PC-9 (cell line): ENCODE results near the gene ABCA7. TPM values are rescaled to one million over a fixed set of nuclear protein-coding genes. Genes with fewer than 3 reads are reported as not detected.

Experiments
- BruUV-seq: library from RNA; stranded (reverse); fragments of 400-500 nt; replicated peaks from 2 replicates; lab custom pipeline; 2021; lab: Mats Ljungman, UMichigan
- CTCF ChIA-PET: fragments of 300-600 bp; sonication (Branson Sonifier 250); formaldehyde crosslinking; loops from one replicate; lab custom pipeline; 2022; ENCODE audit warnings: antibody characterized with exemption; lab: Charles Lee
- POLR2A ChIA-PET: fragments of 300-600 bp; sonication (Branson Sonifier 250); formaldehyde crosslinking; loops from one replicate; lab custom pipeline; 2022; ENCODE audit warnings: antibody characterized with exemption; ENCODE audit not compliant: unreplicated experiment; lab: Charles Lee
- DNase-seq, 2 experiments: peaks; one replicate each; pipeline versions ENCODE4 v3.0.0 to v3.0.0-alpha.2; 2015 to 2022; ENCODE audit warnings: mixed read lengths in 1 of 2
- H2AFZ ChIP-seq: fragments of 200-600 bp; sonication (generic); 2 replicates; pipeline ENCODE4 v1.8.1; 2017; ENCODE audit warnings: antibody characterized with exemption
- H3F3A ChIP-seq: fragments of 200-600 bp; sonication (generic); 2 replicates; pipeline ENCODE4 v1.8.1; 2017; ENCODE audit warnings: antibody characterized with exemption, mild to moderate bottlenecking, low read depth; ENCODE audit not compliant: insufficient read depth
- H3K27ac ChIP-seq: fragments of 200-600 bp; sonication (generic); 2 replicates; pipeline ENCODE4 v1.6.1; 2016; ENCODE audit warnings: mixed run types
- H3K27me3 ChIP-seq: fragments of 200-600 bp; sonication (generic); 2 replicates; pipeline ENCODE4 v1.6.1; 2016; ENCODE audit warnings: low read depth, mixed run types; ENCODE audit not compliant: insufficient read depth
- H3K36me3 ChIP-seq: fragments of 200-600 bp; sonication (generic); 2 replicates; pipeline ENCODE4 v1.6.1; 2016; ENCODE audit warnings: low read depth, mixed run types
- H3K4me1 ChIP-seq: fragments of 200-600 bp; sonication (generic); replicated peaks from 2 replicates; pipeline ENCODE4 v1.6.1; 2016; ENCODE audit warnings: mixed run types; ENCODE audit not compliant: insufficient read depth
- H3K4me2 ChIP-seq: fragments of 200-600 bp; sonication (generic); 2 replicates; pipeline ENCODE4 v1.6.1; 2017; ENCODE audit warnings: mixed run types
- H3K4me3 ChIP-seq: fragments of 200-600 bp; sonication (generic); 2 replicates; pipeline ENCODE4 v1.6.1; 2016; ENCODE audit warnings: mixed run types
- H3K79me2 ChIP-seq: fragments of 200-600 bp; sonication (generic); 2 replicates; pipeline ENCODE4 v1.6.1; 2017; ENCODE audit warnings: low read depth, mixed run types
- H3K9me2 ChIP-seq: fragments of 200-600 bp; sonication (generic); 2 replicates; pipeline ENCODE4 v1.8.1; 2017; ENCODE audit warnings: mild to moderate bottlenecking; ENCODE audit not compliant: insufficient read depth
- H3K9me3 ChIP-seq: fragments of 200-600 bp; sonication (generic); 2 replicates; pipeline ENCODE4 v1.8.1; 2016; ENCODE audit warnings: low read depth; ENCODE audit not compliant: insufficient read depth
- H4K20me1 ChIP-seq: fragments of 200-600 bp; sonication (generic); 2 replicates; pipeline ENCODE4 v1.8.1; 2017; ENCODE audit not compliant: insufficient read depth
- EZH2 ChIP-seq: fragments of 200-600 bp; sonication (generic); IDR thresholded peaks from 2 replicates; pipeline ENCODE4 v1.8.0; 2017; ENCODE audit warnings: antibody characterized with exemption, low read depth
- intact Hi-C: fragments of 100-400 bp; cut with micrococcal nuclease; formaldehyde crosslinking; loops from one replicate; pipeline ENCODE4 v1.10.0; 2022; ENCODE audit not compliant: unreplicated experiment
- total RNA-seq: library from RNA; stranded (reverse); gene quantifications from 2 replicates; pipeline ENCODE4 v1.2.3, GENCODE V29; 2021
- TF ChIP-seq, protein P1 (sequence below): fragments of 200-600 bp; sonication (generic); conservative IDR thresholded peaks from 2 replicates; pipeline ENCODE4 v1.6.1; 2017; ENCODE audit warnings: mixed run types, antibody characterized with exemption, mild to moderate bottlenecking, moderate library complexity

The ABCA7 gene
- total RNA-seq, 1 experiment from 2014 or later: 29.9 TPM

GRCh38 chr19:1037621-1038064 lies 2.3 kb upstream of the ABCA7 start:
- no peak for TF ChIP-seq EZH2
- TF ChIP-seq, protein P1, sequence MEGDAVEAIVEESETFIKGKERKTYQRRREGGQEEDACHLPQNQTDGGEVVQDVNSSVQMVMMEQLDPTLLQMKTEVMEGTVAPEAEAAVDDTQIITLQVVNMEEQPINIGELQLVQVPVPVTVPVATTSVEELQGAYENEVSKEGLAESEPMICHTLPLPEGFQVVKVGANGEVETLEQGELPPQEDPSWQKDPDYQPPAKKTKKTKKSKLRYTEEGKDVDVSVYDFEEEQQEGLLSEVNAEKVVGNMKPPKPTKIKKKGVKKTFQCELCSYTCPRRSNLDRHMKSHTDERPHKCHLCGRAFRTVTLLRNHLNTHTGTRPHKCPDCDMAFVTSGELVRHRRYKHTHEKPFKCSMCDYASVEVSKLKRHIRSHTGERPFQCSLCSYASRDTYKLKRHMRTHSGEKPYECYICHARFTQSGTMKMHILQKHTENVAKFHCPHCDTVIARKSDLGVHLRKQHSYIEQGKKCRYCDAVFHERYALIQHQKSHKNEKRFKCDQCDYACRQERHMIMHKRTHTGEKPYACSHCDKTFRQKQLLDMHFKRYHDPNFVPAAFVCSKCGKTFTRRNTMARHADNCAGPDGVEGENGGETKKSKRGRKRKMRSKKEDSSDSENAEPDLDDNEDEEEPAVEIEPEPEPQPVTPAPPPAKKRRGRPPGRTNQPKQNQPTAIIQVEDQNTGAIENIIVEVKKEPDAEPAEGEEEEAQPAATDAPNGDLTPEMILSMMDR: no peak
- POLR2A ChIA-PET: interaction anchor here (0.6 kb wide), 1 partner anchor 45 kb away, joined by 3 read pairs; no protein-coding TSS in a partner anchor
- Histone ChIP-seq H3K27me3 (no peaks in the 10 kb centered on the region), H3K27ac (no peak overlapping the region), H3K9me2 (no peaks in the 10 kb centered on the region), H3K4me1 (peaks cover 10% of the 10 kb centered on the region; the same call in 1 of the 2 replicates), H2AFZ (no peak overlapping the region), H3F3A (peaks cover 37% of the 10 kb centered on the region; the same call in 1 of the 2 replicates), H3K4me3 (no peak overlapping the region), H3K36me3 (no peaks in the 10 kb centered on the region), H4K20me1 (no peaks in the 10 kb centered on the region), H3K4me2 (no peak overlapping the region), H3K79me2 (no peaks in the 10 kb centered on the region), H3K9me3 (no peaks in the 10 kb centered on the region)
- no peak for DNase-seq
- BruUV-seq: no TSS peak
- intact Hi-C loops: no loop called here
- CTCF ChIA-PET: interaction anchor here (0.7 kb wide), 1 partner anchor 18 kb away, joined by 3 read pairs; no protein-coding TSS in a partner anchor

DNA sequence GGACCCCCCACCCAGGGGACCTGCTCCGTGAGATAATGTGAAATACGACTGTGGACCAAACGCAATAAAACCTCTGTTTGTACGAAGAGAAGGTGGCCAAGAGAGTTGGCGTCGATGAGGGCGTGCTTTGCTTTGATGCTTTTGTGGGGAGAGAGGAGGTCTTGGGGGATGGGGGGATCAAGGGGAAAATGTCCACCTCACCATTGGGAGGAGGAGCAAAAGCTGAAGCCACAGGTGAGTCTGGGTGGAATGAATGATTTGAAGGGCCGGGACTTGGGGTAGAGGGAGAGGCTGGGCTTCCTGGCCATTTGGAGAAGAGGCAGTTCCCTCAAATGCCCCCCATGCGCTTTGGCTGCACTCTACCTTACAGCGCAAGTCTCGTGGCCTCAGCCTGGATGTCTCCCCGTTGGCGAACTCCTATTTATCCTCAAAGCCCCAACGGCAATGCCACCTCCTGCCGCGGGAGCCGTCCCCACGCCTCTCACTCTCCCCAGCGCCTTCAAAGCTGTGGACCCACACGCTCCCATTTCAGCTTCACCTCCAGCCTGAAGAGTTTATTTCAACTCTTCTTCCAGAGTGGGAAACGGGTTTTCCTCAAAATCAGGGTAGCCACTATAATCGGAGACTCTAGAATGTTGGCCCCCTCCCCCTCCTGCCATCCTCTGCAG lies 795 bp upstream of the ABCA7 start:
- CTCF ChIA-PET: no interaction called here
- intact Hi-C loops: no loop called here
- Histone ChIP-seq H3K9me2 (no peaks in the 10 kb centered on the region), H3K4me2 (peak overlapping the region; percentile 95), H3K79me2 (no peaks in the 10 kb centered on the region), H2AFZ (no peak overlapping the region), H4K20me1 (no peaks in the 10 kb centered on the region), H3K27me3 (no peaks in the 10 kb centered on the region), H3K4me3 (peak overlapping the region; percentile 72; the same call in 1 of the 2 replicates), H3K36me3 (no peaks in the 10 kb centered on the region), H3F3A (peaks cover 37% of the 10 kb centered on the region; the same call in 1 of the 2 replicates), H3K9me3 (no peaks in the 10 kb centered on the region), H3K27ac (no peak overlapping the region), H3K4me1 (peaks cover 10% of the 10 kb centered on the region; the same call in 1 of the 2 replicates)
- TF ChIP-seq, protein P1: no peak
- no peak for TF ChIP-seq EZH2
- no peak for DNase-seq
- BruUV-seq: no TSS peak
- POLR2A ChIA-PET: interaction anchor here (0.5 to 0.6 kb wide), 2 partner anchors 12 to 720 kb away, joined by 5 to 6 read pairs; no protein-coding TSS in a partner anchor

DNA sequence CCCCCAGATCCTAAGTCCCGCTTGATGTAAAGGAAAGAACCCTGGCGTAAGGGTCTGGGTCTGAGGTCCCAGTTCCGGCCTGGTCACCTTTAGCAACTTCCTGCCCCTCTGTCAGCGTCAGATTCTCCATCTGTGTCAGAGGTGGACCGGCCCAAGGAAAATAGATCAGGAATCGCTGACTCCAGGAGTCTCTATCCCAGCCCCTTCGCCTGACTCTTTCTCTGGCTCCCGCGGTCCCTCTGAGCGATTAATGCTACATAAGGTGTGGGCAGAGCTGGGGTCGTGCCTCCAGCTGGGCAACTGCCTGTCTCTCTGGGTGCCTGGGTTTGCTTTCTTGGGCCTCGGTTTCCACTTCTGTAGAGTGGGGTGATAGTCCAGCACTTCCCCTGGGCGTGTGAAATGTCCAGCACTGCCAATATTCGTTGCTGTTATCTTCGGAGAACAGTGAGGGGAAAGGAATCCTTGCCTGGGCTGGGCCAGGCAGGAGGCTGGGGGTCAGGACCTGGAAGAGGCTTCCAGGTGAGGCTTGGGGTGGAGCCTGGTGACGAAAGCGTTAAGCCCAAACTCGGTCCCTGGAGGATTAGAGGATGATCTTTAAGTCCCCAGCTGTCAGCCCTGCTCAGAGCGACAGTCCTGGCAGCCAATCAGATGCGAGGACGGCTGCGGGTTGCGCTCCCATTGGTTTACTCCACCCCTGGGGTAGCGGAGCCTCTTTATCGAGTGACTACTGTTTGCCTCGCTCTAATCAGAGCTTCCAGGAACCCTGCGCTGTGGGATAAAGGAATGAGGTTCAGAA lies 767 bp downstream of the ABCA7 start:
- peak overlapping the region; percentile 95 for H3K4me2 ChIP-seq
- CTCF ChIA-PET: no interaction called here
- H3K36me3 ChIP-seq: no peaks in the 10 kb centered on the region

More for the DNA sequence above, 767 bp downstream of the ABCA7 start:
- no peaks in the 10 kb centered on the region for H3K9me3 ChIP-seq
- intact Hi-C loops: no loop called here
- H3F3A ChIP-seq: peaks cover 44% of the 10 kb centered on the region
- H3K27me3 ChIP-seq: no peaks in the 10 kb centered on the region
- no TSS peak for BruUV-seq
- H3K4me1 ChIP-seq: peaks cover 10% of the 10 kb centered on the region; the same call in 1 of the 2 replicates
- peak overlapping the region; percentile 73 for H2AFZ ChIP-seq
- H4K20me1 ChIP-seq: no peaks in the 10 kb centered on the region
- POLR2A ChIA-PET: interaction anchor here (0.5 to 0.6 kb wide), 3 partner anchors 14 to 228 kb away, joined by 4 to 22 read pairs (median 4); partner anchors contain the start of genes CIRBP and CNN2
- H3K9me2 ChIP-seq: no peaks in the 10 kb centered on the region
- peak overlapping the region; percentile 72 for H3K4me3 ChIP-seq
- TF ChIP-seq EZH2: no peak
- TF ChIP-seq, protein P1: no peak
- H3K27ac ChIP-seq: no peak overlapping the region
- peak; percentile 81 to 90 for DNase-seq
- H3K79me2 ChIP-seq: no peaks in the 10 kb centered on the region
